Germinal center (tissue), 1 donor: Measurements from ENCODE around the gene TOP2A.
A peak's percentile ranks its signal among the peaks of the same experiment; 100 is the strongest.
"Not testable (repeated sequence)": the region's sequence is repeated elsewhere in the genome, so short reads cannot be mapped to it uniquely, and the experiment has no call there.

ENCODE experiments used
- DNase-seq: peaks from one replicate; pipeline ENCODE4 v3.0.0; 2012; ENCODE audit warnings: mixed read lengths, low spot score

Gene TOP2A

GRCh38 chr17:40430272-40431230 is 12.9 kb upstream of the TOP2A start:
- no peak for DNase-seq

GRCh38 chr17:40427002-40427491 is 9.4 kb upstream of the TOP2A start:
- DNase-seq: no peak

GRCh38 chr17:40425741-40426140 is 8.0 kb upstream of the TOP2A start:
- DNase-seq: no peak

DNA sequence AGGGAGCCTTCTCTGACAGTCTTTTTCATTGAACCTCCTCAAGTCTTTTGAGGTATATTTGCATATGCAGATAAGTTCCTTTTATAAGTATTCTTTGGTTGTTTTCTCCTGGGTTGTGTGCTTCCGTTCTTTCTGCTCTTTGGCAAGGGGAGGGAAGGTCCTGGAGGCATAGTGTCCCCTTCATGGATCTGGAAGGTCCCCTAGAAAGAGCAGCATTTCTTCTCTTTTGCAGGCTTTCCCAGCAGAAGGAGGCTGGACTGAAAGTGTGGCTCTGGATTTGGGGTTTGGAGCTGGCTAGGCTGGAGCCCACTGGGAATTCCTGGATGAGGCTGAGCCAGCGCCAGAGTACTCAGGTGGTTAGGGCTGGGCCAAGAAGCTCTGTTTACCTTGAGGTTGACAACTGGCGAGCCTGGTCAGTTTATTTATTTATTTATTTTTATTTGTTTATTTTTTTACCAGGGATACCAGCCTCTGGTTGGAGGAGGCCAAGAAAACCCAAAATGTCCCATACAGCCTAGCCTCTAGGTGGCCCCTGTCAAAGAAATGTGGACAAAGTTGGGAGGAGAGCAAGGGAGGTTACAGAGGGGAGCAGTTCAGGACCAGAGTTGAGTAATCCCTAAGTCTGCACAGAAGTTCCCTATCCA is 5.4 kb upstream of the TOP2A start:
- DNase-seq: no peak

- DNase-seq: no peak
Observed at GRCh38 chr17:40419559-40420331, 2.0 kb upstream of the TOP2A start.

GRCh38 chr17:40418428-40418706 is 671 bp upstream of the TOP2A start:
- DNase-seq: no peak

GRCh38 chr17:40417258-40417608 is 463 bp downstream of the TOP2A start:
- DNase-seq: no peak

- no peak for DNase-seq
Observed at GRCh38 chr17:40416671-40417070, 1.0 kb downstream of the TOP2A start.

- DNase-seq: peak; percentile 51
Observed at GRCh38 chr17:40415390-40415789, 2.3 kb downstream of the TOP2A start.

GRCh38 chr17:40414312-40414711 is 3.4 kb downstream of the TOP2A start:
- DNase-seq: not testable (repeated sequence)

DNA sequence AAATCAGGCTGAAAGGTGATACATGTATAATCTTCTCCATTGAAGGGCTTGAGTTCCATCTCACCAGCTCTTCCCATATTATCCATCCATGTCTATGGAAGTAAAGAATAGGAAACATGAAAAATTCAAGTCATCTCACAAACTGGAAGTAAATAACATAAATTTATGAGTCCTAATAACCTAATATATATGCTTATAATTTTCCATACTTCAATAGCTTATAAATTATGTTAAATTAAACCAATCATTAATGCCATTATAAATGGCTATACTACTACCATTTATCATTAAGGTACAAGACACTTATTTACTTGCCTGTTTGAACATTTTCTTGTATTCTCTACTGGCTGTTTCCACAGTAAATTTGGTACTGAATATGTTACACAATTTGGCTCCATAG is 4.8 kb downstream of the TOP2A start:
- DNase-seq: no peak

GRCh38 chr17:40411821-40412220 is 5.9 kb downstream of the TOP2A start:
- no peak for DNase-seq

DNA sequence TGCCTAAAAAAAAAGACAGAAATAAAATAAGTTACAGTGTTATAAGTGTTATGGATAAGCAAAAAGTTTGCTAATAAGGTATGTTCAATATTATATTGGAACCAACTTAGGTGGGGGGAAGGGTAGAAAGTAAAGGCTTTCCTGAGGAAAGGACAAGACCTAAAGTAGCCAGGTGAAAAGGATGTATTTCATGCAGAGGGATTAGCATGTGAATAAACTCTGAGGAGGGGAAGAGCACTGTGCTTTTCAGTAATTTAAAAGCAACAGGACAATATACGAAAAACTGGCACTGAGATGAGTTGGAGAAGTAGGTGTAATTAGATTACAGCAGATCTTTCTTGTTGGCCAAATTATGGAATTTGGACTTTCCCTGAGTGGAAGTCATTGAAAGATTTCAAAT is 7.6 kb downstream of the TOP2A start:
- no peak for DNase-seq

GRCh38 chr17:40409540-40409939 is 8.2 kb downstream of the TOP2A start:
- not testable (repeated sequence) for DNase-seq

DNA sequence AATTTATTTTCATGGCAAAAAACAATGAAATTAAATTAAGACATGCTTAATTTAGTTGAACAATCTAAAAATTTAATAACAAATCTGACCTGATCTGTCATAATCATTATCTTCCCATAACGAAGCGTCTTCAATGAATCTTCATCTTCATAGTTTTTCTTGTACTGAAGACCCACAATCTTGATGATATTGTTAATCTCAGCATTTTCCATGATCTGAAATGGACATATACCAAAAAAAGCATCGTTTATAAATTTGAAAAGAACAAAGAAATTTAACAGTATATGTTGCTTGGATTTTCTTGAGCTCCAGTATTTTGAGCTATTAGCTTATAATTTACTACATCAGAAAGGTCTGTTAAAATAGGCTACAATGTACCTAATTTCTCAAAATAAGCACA is 10.2 kb downstream of the TOP2A start:
- no peak for DNase-seq

GRCh38 chr17:40404003-40404402 is 13.7 kb downstream of the TOP2A start:
- DNase-seq: no peak

DNA sequence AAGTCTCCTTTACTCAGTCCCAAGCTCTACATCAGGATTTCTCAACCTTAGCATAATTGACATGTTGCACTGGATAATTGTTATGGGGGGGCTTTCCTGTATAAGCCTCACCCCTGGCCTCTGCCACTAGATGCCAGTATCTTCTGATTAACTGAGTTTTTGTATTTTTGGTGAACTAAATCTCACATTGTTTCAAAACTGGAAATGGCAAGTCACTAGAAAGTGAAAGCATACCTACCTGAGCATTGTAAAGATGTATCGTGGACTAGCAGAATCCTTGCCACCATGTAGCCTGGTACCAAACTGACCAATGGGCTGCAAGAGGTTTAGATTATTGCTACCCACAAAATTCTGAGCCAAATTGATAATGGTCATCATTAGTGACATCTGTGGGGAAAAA is 15.0 kb downstream of the TOP2A start:
- DNase-seq: no peak

DNA sequence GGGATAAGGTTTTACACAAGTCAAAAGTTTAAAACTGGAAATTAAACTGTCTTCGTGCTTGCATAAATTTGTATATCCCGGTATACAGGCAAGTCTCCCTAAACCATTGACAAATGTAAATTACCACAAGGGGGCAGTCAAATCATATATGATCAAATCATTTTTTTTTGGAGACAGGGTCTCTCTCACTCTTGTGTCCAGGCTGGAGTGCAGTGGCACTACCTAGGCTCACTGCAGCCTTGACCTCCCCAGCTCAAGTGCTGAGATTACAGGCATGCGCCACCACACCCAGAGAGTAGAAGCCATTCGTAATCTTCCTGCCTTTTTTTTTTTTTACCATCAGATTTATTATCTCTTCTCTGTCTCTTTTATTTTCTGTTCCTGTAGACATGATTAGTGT is 18.5 kb downstream of the TOP2A start:
- peak; percentile 43 for DNase-seq

GRCh38 chr17:40386555-40386954 is 31.1 kb downstream of the TOP2A start:
- DNase-seq: not testable (repeated sequence)

DNA sequence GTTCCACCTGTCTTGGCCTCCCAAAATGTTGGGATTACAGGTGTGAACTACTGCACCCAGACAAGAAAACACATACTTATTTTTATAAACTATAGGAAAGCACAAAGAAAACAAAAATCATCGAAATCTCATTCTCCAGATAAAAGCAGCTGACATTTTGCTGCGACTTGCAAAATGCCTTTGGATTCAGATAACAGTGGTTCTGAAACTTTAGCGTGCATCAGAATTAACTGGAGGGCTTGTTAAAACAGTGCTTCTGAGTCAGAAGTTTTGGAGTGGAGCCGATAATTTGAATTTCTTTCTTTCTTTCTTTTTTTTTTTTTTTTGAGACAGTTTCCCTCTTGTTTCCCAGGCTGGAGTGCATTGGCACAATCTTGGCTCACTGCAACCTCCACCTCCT is 35.4 kb downstream of the TOP2A start:
- DNase-seq: no peak

GRCh38 chr17:40378966-40379365 is 38.7 kb downstream of the TOP2A start:
- no peak for DNase-seq

DNA sequence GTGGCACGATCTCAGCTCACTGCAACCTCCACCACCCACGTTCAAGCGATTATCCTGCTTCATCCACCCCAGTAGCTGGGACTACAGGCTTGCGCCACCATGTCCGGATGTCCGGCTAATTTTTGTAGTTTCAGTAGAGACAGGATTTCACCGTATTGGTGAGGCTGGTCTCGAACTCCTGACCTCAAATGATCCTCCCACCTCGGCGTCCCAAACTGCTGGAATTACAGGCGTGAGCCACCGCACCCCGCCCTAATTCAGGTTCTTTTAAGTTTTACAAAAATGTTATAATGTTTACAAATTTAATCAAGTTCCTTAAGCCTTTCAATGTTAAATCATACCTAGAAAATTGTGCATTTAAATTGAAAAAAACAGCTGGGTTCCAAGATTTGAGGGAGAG is 39.9 kb downstream of the TOP2A start:
- no peak for DNase-seq

DNA sequence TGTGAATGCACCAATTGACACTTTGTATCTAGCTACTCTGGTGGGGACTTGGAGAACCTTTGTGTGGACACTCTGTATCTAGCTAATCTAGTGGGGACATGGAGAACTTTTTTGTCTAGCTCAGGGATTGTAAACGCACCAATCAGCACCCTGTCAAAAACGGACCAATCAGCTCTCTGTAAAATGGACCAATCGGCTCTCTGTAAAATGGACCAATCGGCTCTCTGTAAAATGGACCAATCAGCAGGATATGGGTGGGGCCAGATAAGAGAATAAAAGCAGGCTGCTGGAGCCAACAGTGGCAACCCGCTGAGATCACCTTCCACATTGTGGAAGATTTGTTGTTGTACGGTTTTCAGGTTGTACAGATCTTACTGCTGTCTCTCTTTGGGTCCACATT is 41.2 kb downstream of the TOP2A start:
- not testable (repeated sequence) for DNase-seq
